ENCODE measurements around the gene ATOSA.

Gene ATOSA

GRCh38 chr15:52681441-52681840 lies 2.3 kb upstream of the ATOSA start:
- no peak for DNase-seq

DNA sequence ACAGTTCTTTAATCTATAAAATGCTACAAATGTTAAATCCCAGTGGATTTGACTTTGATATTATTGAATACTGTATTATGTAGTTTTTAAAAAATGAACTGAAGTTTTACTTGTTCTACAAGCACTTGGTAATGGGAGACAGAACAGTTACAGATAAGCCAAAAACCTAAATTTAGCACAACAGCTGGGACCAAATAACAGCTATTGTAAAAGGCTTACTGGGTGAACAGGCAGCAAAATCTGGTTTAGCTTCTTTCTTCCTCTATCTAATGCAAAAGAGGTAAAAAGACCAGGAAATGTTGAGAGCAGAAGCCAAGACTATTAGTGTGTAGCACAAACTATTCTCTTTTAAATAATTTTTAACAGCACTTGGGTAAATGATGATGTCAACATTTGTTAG lies 1.6 kb upstream of the ATOSA start:
- DNase-seq: no peak

DNA sequence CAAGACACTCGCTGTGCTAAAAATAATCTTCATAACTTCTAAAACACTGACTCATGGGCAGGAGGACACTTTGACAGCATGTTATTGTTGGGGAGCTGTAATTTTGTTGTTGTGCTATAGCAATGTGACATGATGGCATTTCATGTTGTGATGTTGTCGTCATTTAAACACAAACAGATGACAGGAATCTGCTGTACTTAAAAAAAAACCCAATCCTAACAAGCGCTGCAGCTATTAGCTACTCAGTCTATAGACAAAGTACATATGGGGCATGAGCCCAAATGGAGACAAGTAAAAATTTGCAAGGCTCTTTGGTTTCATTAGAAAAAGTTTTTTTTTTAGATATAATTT lies 828 bp upstream of the ATOSA start:
- DNase-seq: no peak

GRCh38 chr15:52678468-52679231 lies 538 bp downstream of the ATOSA start:
- DNase-seq: peak; percentile 61

GRCh38 chr15:52677593-52678467 lies 1.4 kb downstream of the ATOSA start:
- DNase-seq: no peak

DNA sequence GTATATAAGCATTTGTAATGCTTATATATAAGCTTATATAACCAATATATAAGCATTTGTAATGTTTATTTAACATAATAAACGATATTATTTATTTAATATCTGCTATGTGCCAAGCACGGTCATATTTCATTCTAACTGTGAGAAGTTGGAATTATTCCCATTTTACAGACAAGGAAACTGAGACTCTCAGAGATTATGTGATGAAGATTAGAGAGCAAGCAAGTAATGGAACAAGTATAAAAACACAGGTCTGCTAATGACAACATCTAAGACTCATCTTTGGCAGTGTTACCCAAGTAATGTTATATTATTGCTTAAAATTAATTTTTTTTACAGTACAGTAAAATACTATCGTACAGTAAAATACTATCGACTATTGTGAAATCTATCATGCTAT lies 4.4 kb downstream of the ATOSA start:
- DNase-seq: no peak

DNA sequence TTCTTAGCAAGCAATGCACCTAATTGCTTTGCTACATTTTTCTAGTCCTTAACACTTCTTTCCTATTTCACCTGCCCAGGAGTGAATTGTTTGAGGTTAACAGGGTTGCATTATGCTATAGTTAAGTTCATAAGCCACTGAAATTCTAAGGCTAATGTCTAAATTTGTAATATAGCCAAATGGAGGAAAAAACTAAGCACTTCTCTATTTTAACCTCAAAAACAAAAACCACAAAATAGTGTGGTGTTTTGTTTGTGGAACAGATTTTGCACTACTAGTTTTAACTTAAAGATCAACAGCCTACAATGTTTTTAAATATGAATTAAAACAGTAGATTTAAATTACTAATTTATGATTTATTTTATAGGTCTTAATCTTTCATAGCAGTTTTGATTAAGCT lies 5.5 kb downstream of the ATOSA start:
- DNase-seq: no peak

- no peak for DNase-seq
Measured at GRCh38 chr15:52673312-52673711, 5.9 kb downstream of the ATOSA start.

DNA sequence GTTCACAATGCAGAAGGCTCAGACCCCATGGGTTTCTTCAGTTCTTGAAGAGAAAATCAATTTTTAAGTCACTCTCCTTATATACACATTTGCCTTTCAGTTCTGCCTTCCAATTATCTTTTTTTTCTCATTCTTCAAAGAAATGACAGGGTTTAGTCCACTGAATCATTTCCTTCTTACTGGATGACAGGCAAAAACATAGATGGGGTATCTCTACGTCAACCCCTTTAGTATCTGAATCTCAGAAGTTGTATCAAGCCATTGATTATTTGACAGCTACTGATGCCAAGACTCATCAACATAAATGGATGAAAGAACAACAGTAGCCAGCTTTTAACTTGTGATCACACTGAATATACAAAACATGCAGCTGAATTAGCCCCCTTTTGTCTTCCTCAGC lies 6.5 kb downstream of the ATOSA start:
- DNase-seq: no peak

GRCh38 chr15:52670087-52670486 lies 9.1 kb downstream of the ATOSA start:
- no peak for DNase-seq

GRCh38 chr15:52668133-52668532 lies 11.1 kb downstream of the ATOSA start:
- no peak for DNase-seq

- no peak for DNase-seq
Measured at GRCh38 chr15:52667597-52667996, 11.6 kb downstream of the ATOSA start.

- DNase-seq: no peak
Measured at GRCh38 chr15:52663536-52664294, 15.5 kb downstream of the ATOSA start.

GRCh38 chr15:52661909-52662308 lies 17.3 kb downstream of the ATOSA start:
- no peak for DNase-seq

- no peak for DNase-seq
Measured at GRCh38 chr15:52660192-52660591, 19.0 kb downstream of the ATOSA start.

DNA sequence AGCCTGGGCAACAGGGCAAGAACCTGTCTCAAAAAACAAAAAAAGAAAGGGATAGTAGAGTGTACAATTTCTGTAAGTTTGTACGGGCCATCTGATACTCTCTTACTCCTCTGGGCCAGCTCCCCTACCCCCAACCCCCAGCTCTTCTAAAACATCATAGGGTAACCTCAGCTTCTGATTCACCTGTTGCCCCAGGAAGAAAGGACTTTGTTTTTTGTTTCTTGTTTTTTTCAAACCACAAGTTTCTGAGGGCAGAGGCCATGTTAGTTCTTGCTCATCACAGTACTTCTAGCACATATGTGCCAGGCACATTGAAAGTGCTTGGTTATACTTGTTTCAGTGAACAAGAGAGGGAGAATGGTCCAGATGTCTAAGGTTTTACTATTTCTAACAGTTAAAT lies 20.2 kb downstream of the ATOSA start:
- DNase-seq: no peak

DNA sequence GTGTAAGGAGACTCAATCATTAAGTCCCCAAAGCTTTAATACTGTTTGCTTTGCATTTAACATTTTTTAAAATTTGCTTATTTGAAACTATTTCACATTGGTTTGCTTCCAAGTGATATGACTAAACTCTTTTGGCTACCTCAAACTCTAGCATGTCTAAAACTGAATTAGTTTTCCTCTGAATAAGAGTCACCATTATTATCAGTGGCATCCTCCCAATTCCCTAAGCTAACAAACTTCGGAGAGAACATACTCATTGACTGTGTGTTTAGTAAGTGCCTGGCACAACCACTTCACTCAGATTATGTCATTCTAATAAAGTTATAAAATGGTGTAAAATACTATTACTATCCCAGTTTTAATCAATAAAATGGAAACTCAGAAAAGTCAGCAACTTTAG lies 21.9 kb downstream of the ATOSA start:
- DNase-seq: no peak

DNA sequence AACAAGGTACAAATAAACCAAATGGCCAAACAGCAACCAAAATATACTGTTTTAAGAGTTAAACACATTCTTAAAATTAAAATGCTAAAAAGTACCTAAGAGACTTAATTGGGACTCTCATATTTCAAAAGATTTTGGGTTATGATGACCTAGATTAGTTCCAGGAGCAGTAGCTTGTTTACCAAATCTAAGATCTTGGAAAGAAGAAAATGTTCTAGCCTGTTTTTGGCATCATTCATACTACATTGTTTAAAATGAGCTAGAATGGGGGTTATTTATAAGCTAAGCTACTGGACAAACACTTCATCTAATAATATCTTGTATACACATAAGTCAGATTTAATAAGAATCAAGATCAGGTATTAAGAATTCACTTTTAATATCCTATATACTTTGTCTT lies 22.8 kb downstream of the ATOSA start:
- DNase-seq: no peak

DNA sequence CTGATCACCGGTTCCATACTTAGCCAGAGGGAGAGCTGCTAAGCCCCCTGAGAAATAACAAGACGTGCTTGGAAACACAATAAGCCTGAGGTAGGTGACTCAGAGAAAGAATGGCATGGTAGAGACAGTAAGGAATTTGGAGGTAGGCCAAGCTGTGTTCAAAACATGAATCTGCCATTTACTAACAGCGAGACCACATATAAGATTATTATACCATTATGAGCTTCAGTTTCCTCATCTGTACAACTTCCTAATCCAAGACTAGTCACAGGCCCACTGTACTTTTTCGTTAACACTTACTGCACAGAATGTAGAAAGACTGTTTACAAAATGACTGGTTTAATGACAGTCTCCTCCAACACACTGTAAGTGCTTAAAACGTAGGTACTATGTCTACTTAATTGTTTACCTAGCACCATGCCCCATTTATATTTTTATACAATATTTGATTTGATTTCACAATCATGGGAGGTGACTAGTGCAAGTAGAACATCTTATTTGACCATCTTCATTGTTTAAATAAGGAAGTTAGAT lies 25.7 kb downstream of the ATOSA start:
- DNase-seq: no peak

DNA sequence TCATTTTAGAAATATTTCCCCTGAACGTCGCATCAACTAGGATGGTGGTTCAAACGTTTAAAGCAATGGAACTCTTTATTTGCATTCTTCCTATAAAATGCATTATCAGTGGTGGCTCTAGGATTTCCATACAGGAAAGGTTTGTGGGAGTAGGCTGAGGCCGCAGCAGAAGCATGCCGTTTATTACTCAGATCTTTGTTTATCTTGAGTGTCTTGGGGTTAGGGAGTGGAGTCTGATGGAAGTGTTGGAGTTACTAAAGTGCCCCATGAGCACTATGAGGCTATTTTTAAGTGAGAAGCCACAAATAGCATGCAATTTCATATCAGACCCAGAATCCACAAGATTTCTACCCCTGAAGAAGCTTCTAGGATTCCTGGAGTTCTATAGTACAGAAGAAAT lies 26.2 kb downstream of the ATOSA start:
- DNase-seq: no peak

- DNase-seq: no peak
Measured at GRCh38 chr15:52652286-52652685, 26.9 kb downstream of the ATOSA start.

GRCh38 chr15:52651868-52652267 lies 27.3 kb downstream of the ATOSA start:
- DNase-seq: no peak

- no peak for DNase-seq
Measured at GRCh38 chr15:52651114-52651513, 28.1 kb downstream of the ATOSA start.

Measured in activated gamma-delta T cell (primary cell).